GM23248 (cell line): ENCODE results near the gene ZBTB42. TPM values are rescaled to one million over a fixed set of nuclear protein-coding genes. Genes with fewer than 3 reads are reported as not detected.

Experiments
- DNase-seq: peaks from one replicate; pipeline ENCODE4 v3.0.0-alpha.2; 2015
- H2AFZ ChIP-seq: fragments of 200-600 bp; sonication (generic); 2 replicates; pipeline ENCODE4 v1.6.1; 2016; ENCODE audit warnings: antibody characterized with exemption
- H3F3A ChIP-seq: fragments of 200-600 bp; sonication (generic); 2 replicates; pipeline ENCODE4 v1.6.1; 2016; ENCODE audit warnings: mild to moderate bottlenecking, antibody characterized with exemption, mixed run types; ENCODE audit not compliant: insufficient read depth
- H3K27ac ChIP-seq: fragments of 200-600 bp; sonication (generic); 2 replicates; pipeline ENCODE4 v1.5.1; 2016; ENCODE audit warnings: mild to moderate bottlenecking
- H3K27me3 ChIP-seq: fragments of 200-600 bp; sonication (generic); replicated peaks from 2 replicates; pipeline ENCODE4 v1.6.1; 2016; ENCODE audit warnings: mild to moderate bottlenecking; ENCODE audit not compliant: insufficient read depth
- H3K36me3 ChIP-seq: fragments of 200-600 bp; sonication (generic); 2 replicates; pipeline ENCODE4 v1.6.1; 2016; ENCODE audit warnings: low read depth, mild to moderate bottlenecking
- H3K4me1 ChIP-seq: fragments of 200-600 bp; sonication (generic); 2 replicates; pipeline ENCODE4 v1.6.1; 2016; ENCODE audit warnings: mild to moderate bottlenecking; ENCODE audit not compliant: insufficient read depth
- H3K4me2 ChIP-seq: fragments of 200-600 bp; sonication (generic); one replicate; pipeline ENCODE4 v1.6.1; 2016; ENCODE audit warnings: mild to moderate bottlenecking; ENCODE audit not compliant: unreplicated experiment
- H3K4me3 ChIP-seq: fragments of 200-600 bp; sonication (generic); 2 replicates; pipeline ENCODE4 v1.5.1; 2016; ENCODE audit warnings: mild to moderate bottlenecking
- H3K79me2 ChIP-seq: fragments of 200-600 bp; sonication (generic); 2 replicates; pipeline ENCODE4 v1.6.1; 2016; ENCODE audit warnings: mild to moderate bottlenecking; ENCODE audit not compliant: insufficient read depth
- H3K9ac ChIP-seq: fragments of 200-600 bp; sonication (generic); 2 replicates; pipeline ENCODE4 v1.6.1; 2016; ENCODE audit warnings: mild to moderate bottlenecking
- H3K9me2 ChIP-seq: fragments of 200-600 bp; sonication (generic); 2 replicates; pipeline ENCODE4 v1.6.1; 2016; ENCODE audit warnings: mixed run types, mild to moderate bottlenecking, moderate library complexity; ENCODE audit not compliant: insufficient read depth
- H3K9me3 ChIP-seq: fragments of 200-600 bp; sonication (generic); one replicate; pipeline ENCODE4 v1.6.1; 2017; ENCODE audit warnings: low read depth
- H4K20me1 ChIP-seq: fragments of 200-600 bp; sonication (generic); 2 replicates; pipeline ENCODE4 v1.6.0; 2016; ENCODE audit not compliant: insufficient read depth
- EZH2 ChIP-seq: fragments of 200-600 bp; sonication (generic); IDR thresholded peaks from 2 replicates; pipeline ENCODE4 v1.6.1; 2018; ENCODE audit warnings: antibody characterized with exemption, mild to moderate bottlenecking; ENCODE audit not compliant: insufficient read depth, poor library complexity, severe bottlenecking
- EZH2phosphoT487 ChIP-seq: fragments of 200-600 bp; sonication (generic); IDR thresholded peaks from 2 replicates; pipeline ENCODE4 v1.6.1; 2018; ENCODE audit warnings: antibody characterized with exemption, moderate library complexity, mild to moderate bottlenecking, low read depth; ENCODE audit not compliant: insufficient read depth
- WGBS, 2 experiments: methylation state at CpG; one replicate each; pipeline ENCODE4 v1.1.6; 2015 to 2017; ENCODE audit warnings: low lambda C conversion rate in 2 of 2, low coverage in 1 of 2; ENCODE audit errors: missing lambda C conversion rate in 2 of 2; 5-methylcytosine and 5-hydroxymethylcytosine counted together
- in situ Hi-C: fragments of 300-500 bp; cut with MboI; formaldehyde crosslinking; loops from 2 replicates; pipeline ENCODE4 v1.15.0; 2020
- polyA plus RNA-seq: library from polyadenylated mRNA; unstranded; fragments of >200 nt; fragmentation: Nextera tagmentation; extraction: Ambion mirVana; gene quantifications from 2 replicates; pipeline ENCODE4 v1.2.1, GENCODE V29; 2016
- total RNA-seq: library from RNA; depleted of rRNA; stranded (reverse); fragments of >200 nt; shearing (Covaris generic); gene quantifications from 2 replicates; pipeline ENCODE4 v1.2.3, GENCODE V29; 2014

ZBTB42 gene
- total and polyA plus RNA-seq, 2 experiments from 2014 or later = 0.56 to 2.4 TPM

GRCh38 chr14:104769324-104770071 is 31.4 kb upstream of the ZBTB42 start:
- peaks cover 6% of the 10 kb centered on the region; the same call in 1 of the 2 replicates for H3F3A ChIP-seq
- H3K36me3 ChIP-seq = peaks cover 6% of the 10 kb centered on the region; the same call in 1 of the 2 replicates
- H3K4me1 ChIP-seq = no peaks in the 10 kb centered on the region
- no peaks in the 10 kb centered on the region for H3K9me3 ChIP-seq
- H3K4me3 ChIP-seq = no peak overlapping the region
- TF ChIP-seq EZH2 (no peak), EZH2phosphoT487 (no peak)
- no peak overlapping the region for H3K9ac ChIP-seq
- no peak overlapping the region for H3K27ac ChIP-seq
- no peaks in the 10 kb centered on the region for H4K20me1 ChIP-seq
- in situ Hi-C loops = no loop called here
- no peaks in the 10 kb centered on the region for H3K9me2 ChIP-seq
- 83% methylated on average over 18 of the region's 18 CpGs for WGBS, 2 experiments
- H3K4me2 ChIP-seq = no peak overlapping the region
- no peaks in the 10 kb centered on the region for H3K27me3 ChIP-seq
- DNase-seq = no peak
- no peak overlapping the region for H2AFZ ChIP-seq
- H3K79me2 ChIP-seq = no peaks in the 10 kb centered on the region

- Histone ChIP-seq H3K9me3 (no peaks in the 10 kb centered on the region), H3K4me1 (no peaks in the 10 kb centered on the region), H3K4me3 (no peak overlapping the region), H2AFZ (no peak overlapping the region), H4K20me1 (no peaks in the 10 kb centered on the region), H3K36me3 (peaks cover 6% of the 10 kb centered on the region; the same call in 1 of the 2 replicates), H3K9ac (no peak overlapping the region), H3K27ac (no peak overlapping the region), H3K79me2 (no peaks in the 10 kb centered on the region), H3K27me3 (no peaks in the 10 kb centered on the region), H3K9me2 (no peaks in the 10 kb centered on the region), H3K4me2 (no peak overlapping the region), H3F3A (peaks cover 6% of the 10 kb centered on the region; the same call in 1 of the 2 replicates)
- TF ChIP-seq EZH2 = no peak
- TF ChIP-seq EZH2phosphoT487 = no peak
- in situ Hi-C loops = no loop called here
- 55 to 61% methylated on average over 22 to 24 of the region's 24 CpGs for WGBS, 2 experiments
- DNase-seq = no peak
Measured at GRCh38 chr14:104770072-104770579, 30.8 kb upstream of the ZBTB42 start.

DNA sequence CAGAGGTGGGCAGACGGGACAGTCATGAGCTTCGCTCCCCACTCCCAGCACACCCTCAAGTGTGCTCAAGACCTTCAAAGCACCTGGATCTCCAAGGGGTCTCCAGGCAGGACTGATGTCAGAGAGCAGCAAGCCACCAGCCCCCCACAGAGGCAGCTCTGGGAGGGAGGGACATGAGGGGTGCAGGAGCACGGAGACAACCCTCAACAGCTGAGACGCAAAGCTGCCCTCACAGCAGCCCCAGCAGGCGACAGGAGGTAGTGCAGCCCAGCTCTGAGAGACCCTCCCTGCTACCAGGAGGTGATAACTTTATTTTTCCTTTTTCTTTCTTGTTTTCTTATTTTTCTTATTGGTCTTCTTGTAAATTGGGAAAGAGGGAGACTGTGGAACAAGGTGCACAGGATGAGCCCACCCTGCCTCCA is 30.0 kb upstream of the ZBTB42 start:
- no peaks in the 10 kb centered on the region for H4K20me1 ChIP-seq
- H3K9ac ChIP-seq = no peak overlapping the region
- peaks cover 6% of the 10 kb centered on the region; the same call in 1 of the 2 replicates for H3K36me3 ChIP-seq
- no peaks in the 10 kb centered on the region for H3K79me2 ChIP-seq
- no peak overlapping the region for H3K4me2 ChIP-seq
- no peaks in the 10 kb centered on the region for H3K9me3 ChIP-seq
- no peak overlapping the region for H3K27ac ChIP-seq
- peak; percentile 49 for DNase-seq
- H3K27me3 ChIP-seq = no peaks in the 10 kb centered on the region
- H2AFZ ChIP-seq = no peak overlapping the region
- TF ChIP-seq EZH2 (no peak), EZH2phosphoT487 (no peak)
- no peaks in the 10 kb centered on the region for H3F3A ChIP-seq
- no peaks in the 10 kb centered on the region for H3K9me2 ChIP-seq
- in situ Hi-C loops = no loop called here
- 97 to 99% methylated on average over 5 of the region's 5 CpGs for WGBS, 2 experiments
- no peak overlapping the region for H3K4me3 ChIP-seq
- no peaks in the 10 kb centered on the region for H3K4me1 ChIP-seq

GRCh38 chr14:104771374-104771773 is 29.5 kb upstream of the ZBTB42 start:
- no peak overlapping the region for H3K4me2 ChIP-seq
- no peak overlapping the region for H3K27ac ChIP-seq
- H3K27me3 ChIP-seq = no peaks in the 10 kb centered on the region
- DNase-seq = no peak
- WGBS, 2 experiments = 89 to 97% methylated on average over 3 to 4 of the region's 4 CpGs
- no peaks in the 10 kb centered on the region for H3K9me2 ChIP-seq
- H3K4me3 ChIP-seq = no peak overlapping the region
- H3K9ac ChIP-seq = no peak overlapping the region
- no peaks in the 10 kb centered on the region for H3K79me2 ChIP-seq
- peaks cover 6% of the 10 kb centered on the region; the same call in 1 of the 2 replicates for H3K36me3 ChIP-seq
- H3K4me1 ChIP-seq = no peaks in the 10 kb centered on the region
- in situ Hi-C loops = no loop called here
- H3F3A ChIP-seq = no peaks in the 10 kb centered on the region
- TF ChIP-seq EZH2 (no peak), EZH2phosphoT487 (no peak)
- no peaks in the 10 kb centered on the region for H4K20me1 ChIP-seq
- no peak overlapping the region for H2AFZ ChIP-seq
- H3K9me3 ChIP-seq = no peaks in the 10 kb centered on the region
